HG02759 (cell line): ENCODE data around the gene TTC7B.

Experiments
- ATAC-seq: cut with Tn5 transposase; IDR thresholded peaks from one replicate; pipeline ENCODE4 v1.9.1; 2021; ENCODE audit warnings: mild to moderate bottlenecking, moderate library complexity; ENCODE audit not compliant: unreplicated experiment

TTC7B gene

DNA sequence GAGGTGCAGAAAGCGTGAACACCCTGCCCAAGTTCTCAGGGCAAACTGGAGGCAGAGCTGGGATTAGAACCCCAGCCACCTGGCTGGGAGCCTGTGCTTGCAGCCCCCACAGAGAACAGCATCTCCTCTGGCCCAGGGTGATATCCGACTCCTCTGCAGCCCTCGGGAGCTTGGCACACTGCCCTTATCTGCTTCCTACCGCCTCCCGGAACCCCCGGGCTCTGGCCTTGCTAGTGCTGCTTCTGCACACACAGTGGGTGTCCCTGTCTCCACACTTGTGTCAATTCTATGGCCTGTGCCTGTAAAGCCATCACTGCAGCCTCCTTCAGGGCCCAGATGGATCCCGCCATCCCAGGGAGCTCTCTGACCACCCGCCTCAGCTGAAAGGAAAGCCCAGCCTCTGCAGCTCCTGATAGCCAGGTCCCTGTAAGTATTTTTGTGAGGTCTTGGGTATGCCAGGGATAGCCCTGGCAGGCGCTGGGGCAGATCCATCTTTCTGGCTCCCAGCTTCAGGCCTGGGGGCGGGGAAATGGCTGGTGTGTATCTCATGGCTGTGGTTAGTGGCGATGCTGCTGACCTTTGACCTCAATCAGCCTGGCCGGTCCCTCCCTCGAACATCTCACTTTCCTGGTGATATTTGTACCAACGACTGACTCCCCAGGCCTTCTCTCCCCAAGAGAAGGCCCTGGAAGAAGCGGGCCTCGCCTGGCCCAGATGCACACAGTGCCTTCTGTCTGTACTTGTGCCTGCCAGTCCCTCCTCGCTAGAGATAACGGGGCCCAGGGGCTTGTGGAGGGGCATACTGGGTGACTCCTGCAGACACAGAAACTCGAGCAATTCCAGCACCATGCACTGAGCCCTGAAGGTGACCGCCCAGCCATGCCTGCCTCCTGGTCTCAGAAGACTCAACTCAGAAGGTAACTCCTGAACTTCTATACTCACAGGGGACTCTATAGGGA lies 235.6 kb downstream of the TTC7B start:
- no peak for ATAC-seq

DNA sequence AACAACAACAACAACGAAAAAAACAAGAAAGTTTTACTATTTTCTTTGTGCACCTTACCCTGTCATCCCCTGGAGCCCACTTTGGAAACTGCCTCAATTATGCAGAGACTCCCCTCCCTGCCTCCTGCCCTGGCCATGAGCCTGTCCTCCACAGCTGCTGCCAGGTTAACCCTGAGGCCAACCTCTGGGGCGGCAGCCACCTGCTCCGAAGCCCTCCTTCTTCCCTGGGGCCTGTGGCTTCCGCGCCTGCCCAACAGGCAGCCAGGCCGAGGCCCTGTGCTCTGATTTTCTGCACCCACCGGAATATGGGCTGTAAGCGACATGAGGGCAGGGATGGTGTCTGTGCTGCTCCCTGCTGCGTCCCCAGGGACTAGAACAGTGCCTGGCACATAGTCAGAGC lies 236.4 kb downstream of the TTC7B start:
- ATAC-seq: no peak

DNA sequence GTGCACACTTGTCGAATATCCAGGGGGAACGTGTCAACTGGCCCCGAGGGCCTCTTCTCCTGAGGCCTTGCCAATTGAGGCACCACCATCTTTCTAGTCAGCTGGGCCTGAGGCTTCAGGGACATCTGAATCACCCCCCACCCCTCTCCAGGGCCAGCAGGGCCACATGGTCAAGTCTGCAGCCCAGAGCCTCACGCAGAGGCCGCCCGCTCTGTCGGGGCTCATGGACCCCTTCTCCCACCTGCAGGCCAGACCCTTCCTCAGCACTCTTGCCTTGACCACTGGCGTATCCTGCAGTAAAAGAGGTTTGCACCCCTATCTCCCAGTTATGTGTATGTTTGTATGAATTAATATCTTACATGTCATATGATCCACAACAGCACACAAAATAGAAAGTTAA lies 237.1 kb downstream of the TTC7B start:
- no peak for ATAC-seq

DNA sequence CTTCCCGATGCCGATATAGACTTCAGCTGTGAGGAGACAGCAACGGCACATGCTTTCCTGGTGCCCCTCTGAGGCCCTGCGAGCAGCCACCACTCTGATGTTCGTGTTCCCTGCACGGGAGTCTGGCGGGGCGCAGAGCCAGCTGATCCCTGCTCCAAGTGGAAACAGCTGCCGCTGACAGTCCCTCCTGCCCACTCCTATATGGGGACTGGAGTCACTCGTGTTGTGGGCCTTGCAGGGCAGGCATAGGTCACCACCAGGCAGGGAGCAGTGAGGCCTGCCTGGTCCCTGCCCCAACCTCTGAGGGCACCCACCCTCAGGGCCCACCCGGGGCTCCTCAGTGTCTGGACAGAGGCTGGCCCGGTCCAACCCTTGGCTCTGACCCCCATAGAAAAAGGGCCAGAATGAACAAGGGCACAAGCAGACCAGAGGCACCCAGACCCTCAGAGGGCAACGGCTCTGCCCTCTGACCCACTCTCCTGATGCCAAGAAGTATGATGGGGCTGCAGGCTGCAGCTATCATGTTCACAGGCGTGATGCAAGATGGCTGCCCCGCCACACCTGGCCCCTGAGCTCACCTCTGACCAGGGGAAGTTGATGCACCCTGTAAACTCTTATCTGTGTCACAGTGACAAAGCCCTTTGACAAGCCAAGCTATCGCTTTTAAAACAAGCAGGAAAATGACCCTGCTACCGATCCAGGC lies 237.8 kb downstream of the TTC7B start:
- ATAC-seq: no peak

DNA sequence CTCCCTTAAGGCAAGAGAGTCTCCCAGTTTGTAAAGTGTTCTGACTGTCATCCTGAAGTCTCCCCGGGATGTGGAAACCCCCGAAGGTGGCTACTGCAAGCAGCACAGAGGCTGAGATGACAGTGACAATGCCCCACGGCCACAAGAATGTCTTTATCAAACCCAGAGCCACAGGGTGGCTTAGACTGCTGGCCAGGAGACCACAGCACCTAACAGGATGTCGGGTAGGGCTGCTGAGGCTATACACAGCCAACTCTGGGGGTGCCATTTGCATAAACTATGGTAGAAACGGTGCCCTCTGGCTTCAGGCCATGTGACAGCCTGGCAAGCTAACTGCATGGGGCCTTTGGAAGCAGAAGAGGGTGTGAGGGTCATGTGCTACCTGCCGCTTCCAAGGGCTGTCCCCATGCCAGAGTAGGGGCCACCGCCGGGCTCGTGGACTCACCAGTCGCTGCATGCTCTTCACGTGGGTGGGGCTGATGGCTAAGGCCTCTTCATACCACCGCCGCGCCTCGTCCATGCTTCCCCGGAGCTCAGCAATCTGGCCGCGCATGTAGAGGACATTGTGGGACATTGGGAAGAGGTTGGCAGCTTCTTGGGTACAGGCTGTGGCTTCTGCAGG lies 238.5 kb downstream of the TTC7B start:
- no peak for ATAC-seq

DNA sequence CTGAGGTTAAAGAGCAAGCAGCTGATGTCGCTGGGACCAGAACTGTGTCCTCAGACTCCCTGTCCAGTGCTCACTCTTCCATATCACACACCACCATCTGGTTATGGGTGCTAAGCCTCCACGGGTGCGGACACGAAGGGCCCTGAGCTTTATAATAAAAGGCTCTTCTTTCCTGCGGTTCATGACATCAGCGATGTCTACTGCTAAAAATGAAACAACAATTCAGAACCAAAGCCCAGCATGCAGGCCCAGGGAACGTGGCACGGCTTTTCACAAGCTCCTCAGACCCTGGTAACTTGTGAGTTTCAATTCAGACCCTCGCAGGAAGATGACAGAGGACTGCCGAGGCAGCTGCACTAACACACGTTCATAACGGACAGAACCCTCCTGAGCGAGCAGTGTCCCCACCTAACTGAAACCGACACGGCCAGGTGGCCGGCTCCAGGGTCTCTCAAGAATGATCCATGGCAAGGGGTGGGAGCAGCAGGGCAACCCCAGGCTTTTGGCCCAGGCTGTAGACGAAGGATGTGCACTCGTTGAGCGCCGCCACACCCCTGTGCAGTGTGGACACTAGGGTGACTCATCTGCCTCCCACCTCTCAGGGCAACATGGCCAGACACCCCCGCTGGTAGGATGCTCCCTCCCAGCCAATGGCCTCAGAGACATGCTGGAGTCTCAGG lies 239.1 kb downstream of the TTC7B start:
- no peak for ATAC-seq

DNA sequence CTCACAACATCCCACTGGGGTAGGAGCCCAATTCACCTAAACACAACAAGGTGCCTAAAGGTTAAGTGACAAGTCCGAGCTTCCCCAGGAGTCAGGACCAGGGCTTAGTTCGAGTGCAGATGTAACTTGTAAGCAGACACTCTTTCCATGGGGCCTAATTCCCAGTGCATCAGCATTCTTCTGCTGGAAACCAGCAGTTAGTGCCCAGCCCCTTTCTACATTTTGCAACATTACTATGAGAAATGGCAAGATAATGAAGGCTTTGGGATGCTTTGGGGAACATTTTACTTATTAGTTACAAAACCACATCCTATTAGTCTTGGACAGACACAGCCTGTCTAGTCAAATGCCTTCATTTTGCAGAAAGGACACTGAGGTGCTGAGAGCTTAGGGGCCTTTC lies 239.6 kb downstream of the TTC7B start:
- no peak for ATAC-seq

DNA sequence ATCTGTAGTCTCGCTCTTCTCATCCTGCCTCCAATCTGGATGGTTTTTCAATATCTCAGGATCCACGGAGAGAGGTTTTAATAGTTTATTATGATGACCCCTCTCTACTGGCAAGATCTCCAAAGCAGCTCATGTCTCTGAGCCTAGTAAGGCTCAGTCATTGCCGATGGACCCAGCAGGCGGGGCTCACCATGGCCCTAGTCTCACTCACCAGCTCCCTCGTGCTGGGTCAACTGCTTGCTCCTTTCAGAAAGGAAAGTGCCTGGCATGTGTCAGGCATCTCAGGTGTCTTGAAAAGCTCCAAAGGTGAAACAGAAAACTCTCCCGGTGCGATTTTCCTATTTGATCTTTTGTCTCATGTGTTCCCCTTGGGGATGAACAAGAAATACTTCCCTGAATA lies 240.4 kb downstream of the TTC7B start:
- no peak for ATAC-seq

DNA sequence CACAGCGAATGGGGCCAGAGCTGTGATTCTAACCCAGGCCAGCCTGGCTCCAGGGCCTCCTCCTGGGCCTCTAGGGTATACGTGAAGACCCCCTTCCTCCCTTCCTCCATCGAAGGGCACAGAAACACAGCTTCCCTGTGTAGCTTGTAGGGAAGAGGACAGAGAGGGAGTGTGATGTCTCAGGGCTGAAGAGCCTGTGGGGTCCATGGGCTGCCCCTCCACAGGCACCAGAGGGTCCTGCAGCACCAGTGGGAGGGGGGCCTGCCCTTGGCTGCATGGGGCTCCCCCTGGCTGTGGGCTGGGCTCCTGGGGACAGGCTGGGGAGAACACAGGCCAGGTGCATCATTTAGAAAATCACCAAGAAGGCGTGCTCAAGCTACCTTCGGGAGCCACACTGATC lies 240.9 kb downstream of the TTC7B start:
- ATAC-seq: no peak

DNA sequence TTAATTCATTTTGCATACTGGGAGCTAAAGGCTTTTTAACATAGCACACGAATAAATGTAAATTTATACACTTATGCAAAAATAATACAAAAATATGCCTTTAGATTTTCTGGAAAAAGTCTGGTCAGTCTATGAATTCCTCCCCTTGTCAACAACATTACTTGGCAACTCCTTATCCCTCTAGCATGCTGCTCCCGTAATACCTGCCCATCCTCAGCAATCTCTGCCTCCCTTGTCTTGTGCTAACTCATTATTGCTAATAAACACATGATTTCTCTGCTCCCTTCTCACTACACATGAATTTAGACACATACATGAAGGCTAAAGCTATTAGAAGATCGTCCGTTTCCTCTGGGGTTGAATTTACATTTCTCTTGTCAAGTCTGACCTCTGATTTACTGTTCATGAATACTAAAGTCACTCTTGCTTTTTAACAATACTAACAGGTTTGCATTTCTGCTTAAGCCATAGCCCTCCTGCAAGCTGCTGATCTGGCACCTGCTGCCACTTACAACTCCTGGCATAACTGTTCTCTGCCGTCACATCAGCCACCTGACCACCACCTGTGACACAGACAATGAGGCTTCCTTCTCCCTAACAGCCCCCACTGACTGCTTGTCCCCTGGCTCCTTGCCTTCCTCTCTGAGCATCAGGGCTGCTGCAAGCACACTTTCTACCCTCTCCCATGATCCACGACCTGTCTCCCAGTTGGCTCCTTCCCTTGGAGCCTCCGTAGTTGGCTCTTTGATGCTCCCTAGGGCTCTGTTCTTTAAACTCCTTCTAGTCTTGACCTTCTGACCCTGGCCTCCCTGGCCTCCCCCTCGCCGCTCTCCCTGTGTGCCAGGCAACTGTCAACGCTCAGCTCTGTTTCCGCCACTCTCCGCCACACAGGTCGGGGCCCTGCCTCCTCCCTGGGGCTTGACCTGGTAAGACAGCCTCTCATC lies 241.8 kb downstream of the TTC7B start:
- ATAC-seq: no peak

DNA sequence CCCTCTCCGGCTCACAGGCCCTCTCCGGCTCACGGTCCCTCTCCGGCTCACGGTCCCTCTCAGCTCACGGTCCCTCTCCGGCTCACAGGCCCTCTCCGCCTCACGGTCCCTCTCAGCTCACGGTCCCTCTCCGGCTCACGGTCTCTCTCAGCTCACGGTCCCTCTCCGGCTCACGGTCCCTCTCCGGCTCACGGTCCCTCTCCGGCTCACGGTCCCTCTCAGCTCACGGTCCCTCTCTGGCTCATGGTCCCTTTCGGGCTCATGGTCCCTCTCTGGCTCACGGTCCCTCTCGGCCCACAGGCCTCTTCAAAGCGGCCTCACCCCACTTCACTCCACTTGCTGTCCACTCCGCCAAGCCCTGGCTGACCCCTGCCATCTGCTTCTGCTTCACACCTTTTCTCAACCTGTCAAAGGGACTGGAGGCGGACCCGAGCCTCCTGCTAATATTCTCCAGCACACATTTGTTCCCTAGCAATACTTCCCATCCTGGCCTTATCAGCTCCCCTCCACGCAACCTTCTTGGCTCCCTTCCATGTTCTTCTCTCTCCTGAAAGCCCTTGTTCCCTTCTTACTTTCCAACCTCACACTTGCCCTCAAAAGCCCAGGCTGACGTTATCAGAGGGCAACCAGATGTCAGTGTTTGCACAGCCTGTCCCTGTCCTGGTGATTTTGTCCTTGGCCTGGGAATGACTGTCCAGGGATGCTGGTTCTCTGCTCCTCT lies 242.7 kb downstream of the TTC7B start:
- no peak for ATAC-seq

DNA sequence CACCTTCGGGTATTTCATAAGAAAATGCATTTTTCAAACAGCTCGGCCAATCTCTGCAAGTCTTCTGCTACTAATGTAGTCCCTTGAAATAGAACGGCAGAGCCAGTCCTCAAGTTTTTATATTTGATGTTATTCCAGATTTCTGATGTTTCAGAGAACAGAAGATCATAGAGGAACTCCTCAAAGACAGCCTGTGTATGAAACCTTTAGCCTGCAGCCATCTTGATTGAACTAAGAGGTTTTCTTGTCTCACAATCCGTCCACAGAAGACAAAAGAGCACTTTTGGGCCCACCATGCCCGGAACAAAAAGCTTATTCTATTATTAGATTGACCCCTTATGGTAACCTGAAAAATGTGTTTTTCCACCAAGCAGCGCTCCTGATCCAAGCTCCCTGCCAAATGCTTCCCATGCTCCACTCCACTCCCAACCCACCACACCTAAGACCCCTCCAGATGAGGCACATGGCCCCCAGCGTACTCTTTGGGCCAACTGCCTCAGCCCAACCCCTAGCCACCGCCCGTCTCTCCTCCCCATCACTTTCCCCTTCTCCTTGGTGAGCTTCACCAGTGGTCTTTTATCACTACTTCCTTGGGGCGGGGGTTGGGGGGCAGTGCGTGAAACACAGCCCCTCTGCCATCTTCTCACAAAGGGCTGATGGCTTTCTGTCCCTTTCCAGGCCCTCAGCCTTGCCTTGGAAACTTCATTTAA lies 243.6 kb downstream of the TTC7B start:
- no peak for ATAC-seq

DNA sequence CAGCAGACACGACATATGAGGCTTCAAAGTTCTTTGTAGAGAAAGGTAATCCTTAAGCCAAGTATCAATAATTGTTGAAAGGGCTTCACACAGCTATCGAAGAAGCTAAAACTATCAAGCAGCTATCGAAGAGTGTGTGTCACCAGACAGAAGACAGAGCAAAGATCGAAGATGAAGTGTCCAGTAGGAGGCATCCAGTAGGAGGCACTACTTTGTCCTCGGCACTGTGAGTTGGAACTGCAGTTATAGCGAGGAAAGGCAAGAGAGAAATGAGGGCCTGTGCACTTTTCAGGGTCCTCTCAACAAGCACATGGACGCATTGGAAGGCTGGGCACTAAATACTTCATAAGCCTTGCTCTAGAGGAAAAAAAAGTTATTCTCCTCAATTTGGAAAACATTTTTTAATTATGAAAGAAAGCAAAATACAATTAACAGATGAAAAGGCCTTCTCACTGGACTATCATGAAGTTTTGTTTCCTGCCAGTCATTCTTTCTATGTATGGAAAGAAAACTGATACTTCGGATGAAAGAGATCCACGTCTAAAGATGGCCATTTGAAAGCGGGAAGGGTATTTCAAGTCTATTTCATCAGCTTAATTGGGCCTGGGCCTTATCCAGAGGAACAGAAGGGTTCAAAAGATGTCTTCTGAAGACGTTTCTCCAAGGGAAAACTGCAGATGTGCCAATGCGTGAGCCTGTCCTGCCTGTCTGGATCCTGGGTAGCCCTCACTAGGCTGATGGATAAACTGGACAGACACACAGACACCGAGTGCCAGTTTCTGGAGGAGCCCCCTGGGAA lies 244.9 kb downstream of the TTC7B start:
- ATAC-seq: no peak

DNA sequence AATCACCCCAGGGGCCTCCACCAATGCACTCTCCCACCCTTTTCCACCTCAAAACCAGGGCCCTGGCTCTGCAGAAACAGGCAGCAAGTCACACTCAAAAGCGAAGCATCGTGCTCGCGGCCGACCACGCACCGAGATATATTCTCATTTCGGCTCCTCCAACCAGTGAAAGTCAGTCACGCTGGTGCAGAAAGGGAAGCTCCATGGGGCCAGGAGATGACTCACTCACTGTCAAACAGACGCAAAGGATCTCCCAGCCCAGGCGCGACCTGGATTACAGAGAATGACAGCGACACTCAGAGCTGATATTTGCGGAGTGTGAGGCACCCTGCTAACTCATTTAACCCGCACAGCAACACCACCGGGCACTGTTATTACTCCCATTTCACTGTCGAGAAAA lies 245.8 kb downstream of the TTC7B start:
- ATAC-seq: no peak

DNA sequence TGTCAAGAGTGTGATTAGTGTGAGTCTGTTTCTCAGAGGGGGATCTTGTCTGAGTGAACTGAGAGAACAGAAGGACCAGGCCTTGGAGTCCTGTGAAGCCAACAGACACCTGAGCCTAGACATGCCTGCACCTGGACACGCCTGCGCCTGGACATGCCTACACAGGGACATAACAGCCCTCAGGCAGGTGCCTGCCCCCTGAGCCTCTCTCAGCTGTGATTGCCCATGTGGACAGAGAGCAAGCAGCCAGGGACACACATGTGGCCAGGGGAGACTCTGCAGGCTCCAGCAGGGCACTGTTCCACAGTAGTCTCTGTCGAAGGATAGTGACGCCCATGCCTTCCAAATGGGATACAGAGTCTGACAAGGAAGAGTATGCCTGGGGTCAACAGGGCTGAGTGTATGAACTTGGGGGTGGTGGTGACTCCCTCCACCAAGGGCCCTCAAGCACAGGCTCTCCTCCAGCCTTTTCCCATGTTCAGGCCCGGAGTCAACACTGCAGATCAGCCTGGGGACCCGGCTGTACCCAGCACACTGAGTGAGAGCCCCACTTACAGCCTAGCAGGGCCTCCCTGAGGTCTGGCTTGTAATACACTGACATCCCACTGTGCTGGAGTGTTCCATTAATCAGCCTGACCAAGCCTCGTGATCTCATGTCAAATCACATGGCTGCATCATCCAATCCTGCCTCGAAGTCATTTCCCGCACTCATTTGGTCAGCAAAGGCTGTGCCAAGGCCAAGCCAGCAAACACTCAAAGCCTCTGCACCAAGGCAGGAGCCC lies 246.4 kb downstream of the TTC7B start:
- no peak for ATAC-seq

DNA sequence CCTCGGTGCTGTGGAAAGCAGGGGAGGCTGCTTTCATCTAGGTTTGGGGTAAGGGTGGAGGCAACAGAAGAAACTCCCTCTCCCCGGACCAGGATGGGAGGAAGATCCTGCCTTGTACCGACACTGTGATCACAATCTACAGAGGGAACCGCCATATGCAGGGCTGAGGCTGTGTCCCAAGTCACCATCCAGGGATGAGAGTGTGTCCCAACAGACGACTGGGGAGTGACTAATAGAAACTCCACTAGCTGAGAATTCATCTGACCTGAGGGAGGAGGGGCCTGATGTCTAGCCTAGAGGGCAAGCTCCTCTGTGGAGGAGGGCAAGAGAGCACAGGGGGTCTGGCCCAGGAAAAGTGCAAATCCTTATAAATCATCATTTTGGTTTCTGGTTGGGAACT lies 247.0 kb downstream of the TTC7B start:
- no peak for ATAC-seq

DNA sequence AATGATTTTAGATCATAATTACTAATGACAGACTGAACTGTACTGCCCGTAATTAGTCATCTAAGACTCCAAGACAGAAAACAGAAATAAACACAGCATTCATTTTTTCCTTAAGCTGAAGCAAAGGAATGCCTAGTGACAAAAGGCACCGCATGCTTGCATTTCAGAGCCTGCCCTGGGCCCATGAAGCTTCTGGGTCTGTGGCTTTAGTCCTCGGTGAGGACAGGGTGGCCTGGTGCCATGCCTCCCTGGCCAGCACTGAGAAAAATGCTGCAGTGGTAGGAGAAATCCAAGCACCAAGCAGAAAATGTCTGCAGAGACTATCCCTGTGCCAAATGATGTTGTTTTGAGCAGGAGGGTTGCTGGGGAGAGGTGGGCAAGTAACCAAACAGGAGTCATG lies 247.8 kb downstream of the TTC7B start:
- ATAC-seq: no peak
